Vagina (tissue), 2 donors: ENCODE measurements around the gene C16orf87. TPM values are rescaled to one million over a fixed set of nuclear protein-coding genes. Genes with fewer than 3 reads are reported as not detected.

Source experiments
- DNase-seq, 2 donors: peaks; one replicate each; pipeline ENCODE4 v3.0.0-alpha.2; 2017; ENCODE audit errors: extremely low spot score in 2 of 2
- H3K27ac ChIP-seq: fragments of 200-600 bp; sonication (generic); one replicate; pipeline ENCODE4 v1.5.1; 2019
- H3K27me3 ChIP-seq: fragments of 200-600 bp; sonication (generic); one replicate; pipeline ENCODE4 v1.5.1; 2019
- H3K36me3 ChIP-seq, 2 donors: fragments of 200-600 bp; sonication (generic); one replicate each; pipeline ENCODE4 v1.5.1; 2017 to 2019
- H3K4me1 ChIP-seq: fragments of 200-600 bp; sonication (generic); one replicate; pipeline ENCODE4 v1.5.1; 2019
- H3K4me3 ChIP-seq, 2 donors: fragments of 200-600 bp; sonication (generic); 1 replicate in 1 of 2; 2 replicates in 1 of 2; pipeline ENCODE4 v1.5.1; 2016 to 2019
- H3K9me3 ChIP-seq: fragments of 200-600 bp; sonication (generic); one replicate; pipeline ENCODE4 v1.5.1; 2019
- POLR2A ChIP-seq, 2 donors: fragments of 450-650 bp; IDR thresholded peaks; one replicate each; pipeline ENCODE4 v1.6.1; 2017; ENCODE audit warnings: antibody characterized with exemption in 2 of 2, mild to moderate bottlenecking in 2 of 2, moderate library complexity in 2 of 2
- POLR2AphosphoS5 ChIP-seq, 2 donors: sonication (generic); formaldehyde crosslinking; IDR thresholded peaks; one replicate each; pipeline ENCODE4 v1.9.0; 2017; ENCODE audit warnings: antibody characterized with exemption in 2 of 2, mild to moderate bottlenecking in 2 of 2, low read depth in 1 of 2; ENCODE audit not compliant: insufficient read depth in 1 of 2
- intact Hi-C: fragments of 100-400 bp; cut with DNase I; formaldehyde crosslinking; loops from one replicate; pipeline ENCODE4 v1.15.1; 2023
- total RNA-seq: library from RNA; depleted of rRNA; stranded (reverse); fragments of >200 nt; gene quantifications from one replicate; pipeline ENCODE4 v1.2.3, GENCODE V29; 2016
- TF ChIP-seq, protein P1 (sequence below), 3 experiments: fragments of 450-650 bp in 2 of 3; fragments of 200-600 bp in 1 of 3; sonication (generic) in 1 of 3; IDR thresholded peaks; one replicate each; pipeline ENCODE4 v1.5.1; 2017 to 2019; ENCODE audit warnings: antibody characterized with exemption in 3 of 3, mild to moderate bottlenecking in 2 of 3, moderate library complexity in 2 of 3

C16orf87 gene
- total RNA-seq, 1 donor from 2014 or later, result 7.9 TPM

DNA sequence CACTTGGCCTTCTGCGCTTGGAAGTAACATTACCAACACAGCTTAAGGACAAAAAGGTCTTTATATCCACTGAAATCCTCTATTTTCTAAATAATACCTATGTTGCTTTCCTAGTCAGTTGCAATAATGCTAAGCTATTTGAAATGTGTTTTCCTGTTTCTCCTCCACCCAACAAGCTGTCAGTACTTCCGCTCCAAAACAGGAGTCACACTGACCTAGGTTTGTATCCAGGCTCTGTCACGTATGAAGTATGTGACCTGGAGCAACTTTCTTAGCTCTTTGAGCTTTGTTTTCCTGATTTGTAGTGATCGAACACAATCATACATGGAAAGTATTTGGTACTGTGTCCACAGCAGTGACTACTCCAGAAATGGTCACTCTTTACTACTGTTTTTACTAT lies 58.5 kb downstream of the C16orf87 start:
- Histone ChIP-seq H3K36me3 (no peaks in the 10 kb centered on the region), H3K27me3 (no peaks in the 10 kb centered on the region), H3K9me3 (no peaks in the 10 kb centered on the region), H3K4me1 (no peaks in the 10 kb centered on the region), H3K4me3 (no peak overlapping the region), H3K27ac (no peak overlapping the region)
- TF ChIP-seq POLR2A (IDR thresholded peaks at IDR 0.05) (no peak), POLR2AphosphoS5 (IDR thresholded peaks at IDR 0.05; ENCODE audit: insufficient read depth in 1 of 2, low read depth in 1 of 2) (no peak)
- TF ChIP-seq, protein P1, sequence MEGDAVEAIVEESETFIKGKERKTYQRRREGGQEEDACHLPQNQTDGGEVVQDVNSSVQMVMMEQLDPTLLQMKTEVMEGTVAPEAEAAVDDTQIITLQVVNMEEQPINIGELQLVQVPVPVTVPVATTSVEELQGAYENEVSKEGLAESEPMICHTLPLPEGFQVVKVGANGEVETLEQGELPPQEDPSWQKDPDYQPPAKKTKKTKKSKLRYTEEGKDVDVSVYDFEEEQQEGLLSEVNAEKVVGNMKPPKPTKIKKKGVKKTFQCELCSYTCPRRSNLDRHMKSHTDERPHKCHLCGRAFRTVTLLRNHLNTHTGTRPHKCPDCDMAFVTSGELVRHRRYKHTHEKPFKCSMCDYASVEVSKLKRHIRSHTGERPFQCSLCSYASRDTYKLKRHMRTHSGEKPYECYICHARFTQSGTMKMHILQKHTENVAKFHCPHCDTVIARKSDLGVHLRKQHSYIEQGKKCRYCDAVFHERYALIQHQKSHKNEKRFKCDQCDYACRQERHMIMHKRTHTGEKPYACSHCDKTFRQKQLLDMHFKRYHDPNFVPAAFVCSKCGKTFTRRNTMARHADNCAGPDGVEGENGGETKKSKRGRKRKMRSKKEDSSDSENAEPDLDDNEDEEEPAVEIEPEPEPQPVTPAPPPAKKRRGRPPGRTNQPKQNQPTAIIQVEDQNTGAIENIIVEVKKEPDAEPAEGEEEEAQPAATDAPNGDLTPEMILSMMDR (IDR thresholded peaks at IDR 0.05), result no peak
- DNase-seq, result no peak
- intact Hi-C loops, result no loop called here

DNA sequence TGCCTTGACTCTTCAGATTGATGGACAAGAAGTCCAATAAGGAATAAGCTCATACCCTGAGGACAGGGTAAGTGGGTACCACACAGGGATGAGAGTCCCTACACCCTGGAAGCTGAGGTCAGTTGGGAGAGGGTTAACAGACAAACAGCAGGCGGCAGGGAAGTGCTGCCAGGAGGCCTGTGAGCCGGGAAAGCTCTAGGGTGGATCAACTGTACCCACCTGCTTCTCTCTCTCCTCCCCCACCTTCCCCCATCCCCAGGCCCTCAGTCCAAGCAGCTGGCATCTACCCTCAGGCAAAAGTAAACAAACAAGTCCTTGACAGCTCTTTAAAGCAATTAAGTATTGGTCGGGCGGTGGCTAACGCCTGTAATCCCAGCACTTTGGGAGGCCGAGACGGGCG lies 62.2 kb downstream of the C16orf87 start:
- TF ChIP-seq, protein P1 (IDR thresholded peaks at IDR 0.05), result no peak
- TF ChIP-seq POLR2AphosphoS5 (IDR thresholded peaks at IDR 0.05; ENCODE audit: insufficient read depth in 1 of 2, low read depth in 1 of 2) (no peak), POLR2A (IDR thresholded peaks at IDR 0.05) (no peak)
- intact Hi-C loops, result no loop called here
- H3K4me3 ChIP-seq, result no peak overlapping the region

DNA sequence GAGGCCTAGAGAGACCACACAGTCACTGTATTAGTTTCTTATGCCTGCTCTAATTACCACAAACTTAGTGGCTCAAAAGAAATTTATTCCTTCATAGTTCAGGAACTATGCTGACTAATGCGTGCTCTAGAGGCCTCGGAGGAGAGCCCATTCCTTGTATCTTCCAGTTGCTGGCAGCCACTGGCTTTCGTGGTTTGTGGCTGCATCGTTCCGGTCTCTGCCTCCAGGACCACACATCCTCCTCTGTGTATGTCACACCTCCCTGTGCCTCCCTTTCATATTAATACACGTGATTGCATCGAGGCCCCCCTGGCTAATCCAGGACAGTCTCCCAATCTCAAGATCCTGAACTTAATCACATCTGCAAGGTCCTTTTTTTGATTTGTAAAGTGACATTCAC lies 65.9 kb downstream of the C16orf87 start:
- DNase-seq, result no peak
- H3K4me1 ChIP-seq, result no peaks in the 10 kb centered on the region
- TF ChIP-seq POLR2A (IDR thresholded peaks at IDR 0.05) (no peak), POLR2AphosphoS5 (IDR thresholded peaks at IDR 0.05; ENCODE audit: insufficient read depth in 1 of 2, low read depth in 1 of 2) (no peak)
- TF ChIP-seq, protein P1 (IDR thresholded peaks at IDR 0.05), result no peak
- intact Hi-C loops, result no loop called here
- H3K36me3 ChIP-seq, result no peaks in the 10 kb centered on the region
- no peaks in the 10 kb centered on the region for H3K27me3 ChIP-seq
- H3K4me3 ChIP-seq, result no peak overlapping the region
- no peak overlapping the region for H3K27ac ChIP-seq
- H3K9me3 ChIP-seq, result no peaks in the 10 kb centered on the region

More for the DNA sequence above, 62.2 kb downstream of the C16orf87 start:
- H3K36me3 ChIP-seq, result no peaks in the 10 kb centered on the region
- no peaks in the 10 kb centered on the region for H3K9me3 ChIP-seq
- H3K27ac ChIP-seq, result no peak overlapping the region
- DNase-seq, result no peak
- no peaks in the 10 kb centered on the region for H3K4me1 ChIP-seq
- no peaks in the 10 kb centered on the region for H3K27me3 ChIP-seq

DNA sequence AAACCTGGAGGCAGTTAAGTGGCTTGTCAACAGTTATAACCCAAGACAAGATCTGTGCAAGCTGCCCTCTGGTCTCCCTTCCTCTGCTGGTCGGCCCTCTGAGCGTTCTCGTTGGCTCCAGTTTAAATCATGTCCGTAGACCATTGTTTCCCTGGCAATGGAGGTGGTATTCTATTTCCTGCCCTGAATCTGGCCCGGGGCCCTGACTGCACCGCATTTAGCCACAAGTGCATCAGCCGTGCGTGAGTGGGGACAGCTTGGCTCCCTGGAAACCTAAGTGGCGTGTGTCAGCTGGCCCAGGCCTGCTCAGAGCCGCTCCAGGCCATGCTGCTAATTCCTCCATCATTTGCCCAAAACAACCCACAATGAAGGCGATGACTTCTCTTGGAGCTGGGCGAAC lies 67.8 kb downstream of the C16orf87 start:
- H3K9me3 ChIP-seq, result no peaks in the 10 kb centered on the region
- TF ChIP-seq POLR2A (IDR thresholded peaks at IDR 0.05), result no peak
- TF ChIP-seq POLR2AphosphoS5 (IDR thresholded peaks at IDR 0.05; ENCODE audit: insufficient read depth in 1 of 2, low read depth in 1 of 2), result no peak
- TF ChIP-seq, protein P1 (IDR thresholded peaks at IDR 0.05), result no peak
- no peak overlapping the region for H3K4me3 ChIP-seq
- no peaks in the 10 kb centered on the region for H3K27me3 ChIP-seq
- no peaks in the 10 kb centered on the region for H3K36me3 ChIP-seq
- no peaks in the 10 kb centered on the region for H3K4me1 ChIP-seq
- intact Hi-C loops, result no loop called here
- no peak for DNase-seq
- no peak overlapping the region for H3K27ac ChIP-seq

DNA sequence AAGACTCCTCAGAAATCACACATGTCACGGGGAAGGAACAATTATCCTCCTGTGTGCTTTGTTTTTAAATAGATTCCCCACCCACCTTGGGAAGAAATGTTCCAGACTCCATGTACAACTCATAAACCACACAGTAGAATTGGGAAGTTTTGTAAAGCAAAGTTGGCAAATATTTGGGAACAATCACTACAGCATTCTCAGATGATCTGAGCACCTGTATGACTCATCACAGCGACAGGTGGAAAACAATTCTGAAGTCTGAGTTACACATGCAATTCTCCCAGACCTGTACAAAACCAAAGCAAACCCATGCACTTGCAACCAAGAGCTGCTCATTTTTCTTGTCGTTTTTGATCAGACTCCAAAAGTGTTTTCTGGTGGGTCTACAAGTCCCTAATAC lies 68.4 kb downstream of the C16orf87 start:
- no peak overlapping the region for H3K27ac ChIP-seq
- H3K36me3 ChIP-seq, result no peaks in the 10 kb centered on the region
- TF ChIP-seq POLR2AphosphoS5 (IDR thresholded peaks at IDR 0.05; ENCODE audit: insufficient read depth in 1 of 2, low read depth in 1 of 2), result no peak
- TF ChIP-seq, protein P1 (IDR thresholded peaks at IDR 0.05), result no peak
- no peak for TF ChIP-seq POLR2A (IDR thresholded peaks at IDR 0.05)
- no peak for DNase-seq
- no peak overlapping the region for H3K4me3 ChIP-seq
- intact Hi-C loops, result no loop called here
- no peaks in the 10 kb centered on the region for H3K9me3 ChIP-seq
- H3K4me1 ChIP-seq, result no peaks in the 10 kb centered on the region
- no peaks in the 10 kb centered on the region for H3K27me3 ChIP-seq
